ENCODE data around the gene PHKB.

PHKB gene

GRCh38 chr16:47625115-47625567 is 164.0 kb downstream of the PHKB start:
- no peak for DNase-seq (ENCODE audit: insufficient read length, low spot score)
- no peak for FAIRE-seq

GRCh38 chr16:47626246-47626645 is 165.1 kb downstream of the PHKB start:
- no peak for TF ChIP-seq CTCF (IDR thresholded peaks at IDR 0.05; ENCODE audit: insufficient read depth, missing control alignments)
- DNase-seq (ENCODE audit: insufficient read length, low spot score) (no peak), FAIRE-seq (no peak)

More at GRCh38 chr16:47625115-47625567, 164.0 kb downstream of the PHKB start:
- no peak for TF ChIP-seq CTCF (IDR thresholded peaks at IDR 0.05; ENCODE audit: insufficient read depth, missing control alignments)

GRCh38 chr16:47627085-47627639 is 166.0 kb downstream of the PHKB start:
- no peak for TF ChIP-seq CTCF (IDR thresholded peaks at IDR 0.05; ENCODE audit: insufficient read depth, missing control alignments)
- FAIRE-seq, result no peak
- no peak for DNase-seq (ENCODE audit: insufficient read length, low spot score)

GRCh38 chr16:47627721-47628120 is 166.6 kb downstream of the PHKB start:
- no peak for FAIRE-seq
- no peak for DNase-seq (ENCODE audit: insufficient read length, low spot score)
- no peak for TF ChIP-seq CTCF (IDR thresholded peaks at IDR 0.05; ENCODE audit: insufficient read depth, missing control alignments)

GRCh38 chr16:47631131-47631530 is 170.0 kb downstream of the PHKB start:
- DNase-seq (ENCODE audit: insufficient read length, low spot score), result no peak
- no peak for TF ChIP-seq CTCF (IDR thresholded peaks at IDR 0.05; ENCODE audit: insufficient read depth, missing control alignments)
- no peak for FAIRE-seq

GRCh38 chr16:47634126-47634525 is 173.0 kb downstream of the PHKB start:
- DNase-seq (ENCODE audit: insufficient read length, low spot score), result no peak
- no peak for FAIRE-seq
- TF ChIP-seq CTCF (IDR thresholded peaks at IDR 0.05; ENCODE audit: insufficient read depth, missing control alignments), result no peak

- FAIRE-seq, result no peak
Observed at GRCh38 chr16:47634727-47635126, 173.6 kb downstream of the PHKB start.

More at GRCh38 chr16:47634727-47635126, 173.6 kb downstream of the PHKB start:
- DNase-seq (ENCODE audit: insufficient read length, low spot score), result no peak
- no peak for TF ChIP-seq CTCF (IDR thresholded peaks at IDR 0.05; ENCODE audit: insufficient read depth, missing control alignments)

Measured in D721Med (cell line).